GM19438 (cell line): ENCODE measurements around the gene MPZ.
A peak's percentile ranks its signal among the peaks of the same experiment; 100 is the strongest.
"Not testable (repeated sequence)": the region's sequence is repeated elsewhere in the genome, so short reads cannot be mapped to it uniquely, and the experiment has no call there.

Source experiments
- ATAC-seq: cut with Tn5 transposase; IDR thresholded peaks from one replicate; pipeline ENCODE4 v1.9.1; 2021; ENCODE audit warnings: low read depth; ENCODE audit not compliant: unreplicated experiment

MPZ gene

GRCh38 chr1:161309868-161310267 is at the start of gene MPZ:
Gene MPZ, minus strand, starts transcription at chr1:161309968. Its CDS starts 63 bp downstream, at chr1:161309905.
- no peak for ATAC-seq

DNA sequence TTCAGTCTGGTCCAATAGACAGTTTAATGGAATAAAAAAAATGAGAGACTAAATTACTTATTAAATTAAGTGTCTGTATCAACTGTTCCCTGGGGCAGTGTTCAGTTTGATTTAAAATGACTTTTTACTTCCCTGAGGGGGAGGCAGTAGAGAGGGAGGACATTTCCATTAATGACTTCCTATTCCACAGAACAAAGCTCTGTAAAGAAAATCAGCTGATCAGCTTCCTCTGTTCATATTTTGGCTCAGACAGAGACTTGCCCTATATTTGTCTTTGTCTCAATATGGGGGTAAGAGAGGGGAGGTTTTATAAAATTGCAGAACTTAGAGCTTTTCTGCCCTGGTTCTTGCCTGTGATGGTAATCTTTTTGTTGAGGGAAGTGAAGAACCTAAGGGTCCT is 49.5 kb upstream of the MPZ start:
- ATAC-seq = no peak

GRCh38 chr1:161357073-161357472 is 47.3 kb upstream of the MPZ start:
- ATAC-seq = no peak

GRCh38 chr1:161351482-161351881 is 41.7 kb upstream of the MPZ start:
- no peak for ATAC-seq

- ATAC-seq = no peak
These were observed 40.9 kb upstream of the MPZ start for GRCh38 chr1:161350671-161351070.

- no peak for ATAC-seq
These were observed 33.1 kb upstream of the MPZ start for GRCh38 chr1:161342821-161343220.

- no peak for ATAC-seq
These were observed 32.4 kb upstream of the MPZ start for GRCh38 chr1:161342177-161342576.

DNA sequence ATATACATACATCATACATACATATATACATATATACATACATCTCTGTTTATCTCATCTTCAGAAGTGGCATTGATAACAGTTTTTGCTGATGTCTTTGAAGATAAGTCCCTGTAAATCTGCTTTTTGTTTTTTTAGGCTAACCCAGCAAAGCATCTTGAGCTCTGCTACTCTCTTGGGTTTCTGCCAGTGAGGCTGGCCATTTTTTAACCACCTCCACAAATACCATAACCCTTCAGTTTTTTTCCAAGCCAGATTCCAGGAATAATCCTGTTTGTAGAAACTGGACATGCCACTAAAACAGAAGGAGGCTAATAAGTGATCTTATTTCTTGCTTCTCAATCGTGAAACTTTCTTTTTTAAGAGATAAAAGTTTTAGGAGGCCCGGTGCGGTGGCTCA is 26.0 kb upstream of the MPZ start:
- ATAC-seq = no peak

DNA sequence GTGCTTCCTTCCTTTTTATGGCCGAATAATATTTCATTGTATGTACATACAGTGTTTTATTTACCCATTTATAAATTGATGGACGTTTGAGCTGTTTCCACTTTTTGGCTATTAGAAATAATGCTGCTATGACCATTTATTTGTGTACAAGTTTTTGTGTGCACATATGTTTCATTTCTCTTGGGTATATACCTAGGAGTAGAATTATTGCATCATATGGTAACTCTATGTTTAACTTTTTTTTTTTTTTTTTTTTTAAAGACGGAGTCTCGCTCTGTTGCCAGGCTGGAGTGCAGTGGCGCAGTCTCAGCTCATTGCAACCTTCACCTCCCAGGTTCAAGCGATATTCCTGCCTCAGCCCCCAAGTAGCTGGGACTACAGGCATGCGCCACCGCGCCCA is 23.4 kb upstream of the MPZ start:
- ATAC-seq = no peak

DNA sequence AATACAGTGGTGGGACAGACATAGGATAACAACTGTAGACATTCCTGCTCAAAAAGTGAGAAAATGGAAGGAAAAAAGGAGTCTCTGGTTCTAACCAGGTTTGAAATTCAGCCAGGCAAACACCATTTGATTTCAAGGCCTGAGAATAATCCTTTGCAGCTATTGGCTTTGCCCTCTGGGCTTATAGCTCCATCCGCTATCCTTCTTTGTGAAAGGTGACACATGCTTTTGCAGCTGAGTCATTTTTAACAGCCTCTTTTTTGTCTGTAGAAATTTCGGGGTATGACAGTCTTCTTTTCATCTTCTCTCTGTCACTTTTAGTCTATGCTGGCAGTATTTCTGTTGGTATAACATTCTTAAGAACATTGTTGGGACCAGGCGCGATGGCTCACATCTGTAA is 20.6 kb upstream of the MPZ start:
- no peak for ATAC-seq

DNA sequence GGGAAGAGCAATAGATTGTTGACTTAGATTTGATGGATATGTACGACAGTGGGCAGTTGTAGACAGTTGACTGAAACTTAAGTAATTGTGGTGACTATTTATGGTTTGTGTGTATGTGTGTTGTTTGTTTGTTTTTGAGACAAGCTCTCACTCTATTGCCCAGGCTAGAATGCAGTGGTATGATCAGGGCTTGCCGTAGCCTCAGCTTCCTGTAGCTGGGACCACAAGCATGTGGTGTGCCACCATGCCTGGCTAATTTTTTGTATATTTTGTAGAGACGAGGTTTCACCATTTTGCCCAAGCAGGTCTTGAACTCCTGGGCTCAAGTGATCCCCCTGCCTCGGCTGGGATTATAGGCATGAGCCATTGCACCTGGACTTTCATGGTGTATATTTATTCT is 14.3 kb upstream of the MPZ start:
- ATAC-seq = no peak

DNA sequence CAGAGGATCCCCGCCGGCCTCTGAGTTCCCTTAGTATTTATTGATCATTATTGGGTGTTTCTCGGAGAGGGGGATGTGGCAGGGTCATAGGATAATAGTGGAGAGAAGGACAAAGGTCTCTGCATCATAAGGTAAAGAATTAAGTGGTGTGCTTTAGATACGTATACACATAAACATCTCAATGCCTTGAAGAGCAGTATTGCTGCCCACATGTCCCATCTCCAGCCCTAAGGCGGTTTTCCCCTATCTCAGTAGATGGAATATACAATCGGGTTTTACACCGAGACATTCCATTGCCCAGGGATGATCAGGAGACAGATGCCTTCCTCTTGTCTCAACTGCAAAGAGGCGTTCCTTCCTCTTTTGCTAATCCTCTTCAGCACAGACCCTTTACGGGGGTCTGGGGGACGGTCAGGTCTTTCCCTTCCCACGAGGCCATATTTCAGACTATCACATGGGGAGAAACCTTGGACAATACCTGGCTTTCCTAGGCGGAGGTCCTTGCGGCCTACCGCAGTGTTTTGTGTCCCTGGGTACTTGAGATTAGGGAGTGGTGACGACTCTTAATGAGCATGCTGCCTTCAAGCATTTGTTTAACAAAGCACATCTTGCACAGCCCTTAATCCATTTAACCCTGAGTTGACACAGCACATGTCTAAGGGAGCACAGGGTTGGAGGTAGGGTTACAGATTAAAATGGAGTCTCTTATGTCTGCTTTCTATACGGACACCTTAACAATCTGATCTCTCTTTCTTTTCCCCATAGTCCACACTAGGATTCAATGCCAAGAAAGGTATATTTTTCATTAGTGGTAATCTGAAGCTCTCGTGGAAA is 6.3 kb upstream of the MPZ start:
- ATAC-seq = not testable (repeated sequence)

- ATAC-seq = peak; percentile 99
These were observed 4.6 kb upstream of the MPZ start, which contains the start of gene SDHC for GRCh38 chr1:161314201-161314981. Gene SDHC, plus strand, starts transcription at chr1:161314381. Its CDS starts 25 bp downstream, at chr1:161314406.

GRCh38 chr1:161313554-161314200 is 3.9 kb upstream of the MPZ start:
- no peak for ATAC-seq

DNA sequence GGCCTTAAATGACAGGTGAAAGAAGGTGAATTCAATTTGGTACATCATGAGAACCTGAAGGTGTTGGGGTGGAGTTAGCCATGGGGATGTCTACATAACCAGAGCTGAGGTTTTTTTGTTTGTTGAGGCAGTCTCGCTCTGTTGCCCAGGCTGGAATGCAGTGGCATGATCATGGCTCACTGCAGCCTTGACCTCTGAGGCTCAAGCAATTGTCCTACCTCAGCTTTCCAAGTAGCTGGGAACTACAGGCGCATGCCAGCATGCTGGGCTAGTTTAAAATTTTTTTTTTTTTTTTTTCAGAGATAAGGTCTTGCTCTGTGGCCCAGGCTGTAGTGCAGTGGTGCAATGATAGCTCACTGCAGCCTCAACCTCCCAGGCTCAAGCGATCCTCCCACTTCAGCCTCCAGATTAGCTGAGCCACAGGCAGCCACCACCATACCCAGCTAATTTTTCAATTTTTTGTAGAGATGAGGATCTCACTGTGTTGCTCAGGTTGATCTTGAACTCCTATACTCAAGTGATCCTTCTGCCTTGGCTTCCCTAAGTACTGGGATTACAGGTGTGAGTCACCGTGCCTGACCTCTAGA is 1.9 kb upstream of the MPZ start:
- no peak for ATAC-seq

DNA sequence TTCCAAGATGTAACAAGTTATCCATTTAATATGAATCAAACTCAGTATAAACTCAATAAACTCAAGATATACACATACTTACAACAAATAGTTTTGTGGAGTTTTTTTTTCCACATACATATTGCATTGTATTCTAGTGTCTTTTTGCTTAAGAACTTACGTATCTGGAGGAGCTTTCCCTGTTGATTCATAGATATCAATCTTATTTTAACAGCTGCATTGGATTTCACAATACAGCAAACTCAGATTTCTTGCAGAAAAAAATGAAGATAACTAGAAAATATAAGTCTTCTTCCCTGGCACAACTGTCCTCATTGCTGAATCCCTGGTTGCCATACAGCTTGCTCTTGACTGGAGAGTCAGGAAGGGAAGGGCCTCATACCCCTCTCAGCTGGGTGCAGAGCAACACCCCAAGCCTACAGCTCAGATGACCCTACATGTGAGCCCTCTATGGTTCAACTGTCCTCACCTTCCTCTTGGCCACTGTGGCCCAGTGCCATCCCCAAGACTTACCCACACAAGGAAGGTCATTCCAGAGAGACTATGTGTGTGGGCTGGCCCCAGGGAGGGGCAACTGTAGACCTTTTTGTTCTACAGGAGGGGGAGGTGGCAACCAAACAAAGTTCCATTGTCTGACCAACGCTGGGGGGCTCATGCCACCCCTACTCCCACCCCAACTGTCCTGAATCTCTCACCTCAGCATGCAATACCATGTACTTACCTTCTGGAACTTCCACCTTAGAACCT is 1.7 kb downstream of the MPZ start:
- ATAC-seq = no peak

DNA sequence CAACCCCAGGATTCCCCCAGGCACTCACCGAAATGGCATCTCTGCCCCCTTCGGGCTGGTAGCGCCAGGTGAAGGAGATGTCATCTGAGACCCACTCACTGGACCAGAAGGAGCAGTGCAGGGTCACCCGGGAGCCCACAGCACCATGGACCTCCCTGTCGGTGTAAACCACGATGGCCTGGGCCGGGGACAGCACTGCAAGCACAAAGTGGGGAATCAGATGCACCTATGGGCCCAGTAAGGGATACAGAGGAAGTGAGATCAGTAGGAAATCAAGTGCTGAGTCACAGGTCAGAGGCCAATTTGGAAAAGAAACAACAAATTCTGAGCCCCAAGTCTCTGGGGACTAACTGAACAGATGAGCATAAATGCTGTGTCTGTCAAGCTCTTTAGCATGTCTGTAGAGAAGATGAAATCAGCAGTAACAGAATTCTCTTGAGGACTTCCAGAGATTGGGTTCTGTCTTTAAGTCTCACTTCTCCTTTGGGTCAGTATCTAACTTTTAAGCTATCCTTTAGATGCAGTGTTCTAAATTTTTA is 2.5 kb downstream of the MPZ start:
- no peak for ATAC-seq

DNA sequence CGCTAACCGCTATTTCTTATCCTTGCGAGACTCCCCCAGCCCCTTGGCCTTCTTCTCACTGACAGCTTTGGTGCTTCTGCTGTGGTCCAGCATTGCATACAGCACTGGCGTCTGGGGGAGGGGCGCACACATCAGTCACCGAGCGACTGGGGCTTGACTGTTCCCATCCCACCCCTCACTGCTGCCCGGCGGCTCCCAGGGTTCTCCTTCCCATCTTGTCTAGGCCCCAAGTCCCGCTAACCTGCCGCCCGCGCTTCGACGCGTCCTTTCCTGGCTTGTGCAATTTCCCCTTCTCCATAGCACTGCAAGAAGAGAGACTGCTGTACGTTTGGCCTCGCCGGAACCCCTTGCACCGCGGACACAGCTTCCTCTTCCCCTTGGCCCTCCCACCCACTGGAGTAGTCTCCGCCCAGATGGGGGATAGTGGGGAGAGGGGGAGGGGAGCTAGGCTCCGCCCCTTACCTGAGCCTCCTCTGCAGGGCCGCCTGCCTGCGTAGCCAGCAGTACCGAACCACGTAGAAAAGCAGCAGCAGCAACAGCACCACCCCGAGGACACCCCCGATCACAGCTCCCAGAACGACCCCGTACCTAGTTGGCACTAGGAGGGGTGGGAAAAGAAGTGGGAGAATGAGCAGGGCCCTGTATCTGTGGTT is 3.8 kb downstream of the MPZ start:
- peak; percentile 89 for ATAC-seq
